Spinal cord (tissue), 10 donors: ENCODE measurements around the gene UBE4B. TPM values are rescaled to one million over a fixed set of nuclear protein-coding genes. Genes with fewer than 3 reads are reported as not detected.

ENCODE experiments used
- DNase-seq, 6 donors: peaks; one replicate each; pipeline versions ENCODE4 v3.0.0 to v3.0.0-alpha.2; 2013 to 2015; ENCODE audit warnings: low spot score in 6 of 6, low read depth in 4 of 6
- H3K27ac ChIP-seq: one replicate; pipeline ENCODE4 v1.5.1; 2013; ENCODE audit warnings: low read depth, low read length, control low read depth
- H3K27me3 ChIP-seq: one replicate; pipeline ENCODE4 v1.6.1; 2013; ENCODE audit warnings: low read length; ENCODE audit not compliant: control insufficient read depth, insufficient read depth
- H3K36me3 ChIP-seq: one replicate; pipeline ENCODE4 v1.6.1; 2013; ENCODE audit warnings: low read length; ENCODE audit not compliant: control insufficient read depth, insufficient read depth
- H3K4me1 ChIP-seq: one replicate; pipeline ENCODE4 v1.6.1; 2013; ENCODE audit warnings: low read length; ENCODE audit not compliant: control insufficient read depth, insufficient read depth
- H3K4me3 ChIP-seq: one replicate; pipeline ENCODE4 v1.5.1; 2013; ENCODE audit warnings: low read depth, low read length, control low read depth
- H3K9me3 ChIP-seq: one replicate; pipeline ENCODE4 v1.6.1; 2013; ENCODE audit warnings: low read length; ENCODE audit not compliant: control insufficient read depth, insufficient read depth
- WGBS: methylation state at CpG from one replicate; pipeline ENCODE4 v1.1.5; 2013; ENCODE audit warnings: missing lambda C conversion rate; ENCODE audit not compliant: insufficient coverage; 5-methylcytosine and 5-hydroxymethylcytosine counted together
- polyA plus RNA-seq, 2 donors: library from polyadenylated mRNA; unstranded; fragments of 120-200 nt; gene quantifications; one replicate each; pipeline ENCODE4 v1.2.1, GENCODE V29; 2013; ENCODE audit not compliant: insufficient read length in 2 of 2
- total RNA-seq, 2 donors: library from RNA; depleted of rRNA in 1 of 2; stranded (reverse); fragments of 120-200 nt in 1 of 2; fragments of >200 nt in 1 of 2; gene quantifications; one replicate each; pipeline versions ENCODE4 v1.2.3 to v1.2.4, GENCODE V29; 2013 to 2014
- donor health status: healthy.

Gene UBE4B
- total and polyA plus RNA-seq, 4 donors: 35.4 to 47.6 (median 39.3) TPM

DNA sequence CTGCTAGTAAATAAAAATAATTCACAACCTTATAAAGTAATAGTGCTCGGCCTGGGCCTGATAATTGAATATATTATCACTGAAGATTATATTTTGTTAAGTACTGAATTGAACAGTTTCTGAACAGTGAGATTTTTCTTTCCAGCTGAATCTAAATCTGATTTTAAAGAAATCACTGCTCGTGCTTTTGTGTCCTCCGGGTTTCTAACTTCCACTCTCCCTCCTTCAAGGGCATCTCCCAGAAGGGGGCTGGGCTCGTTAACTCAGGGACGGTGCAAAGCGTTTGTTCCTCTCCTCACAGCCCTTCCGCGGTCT, 176.8 kb downstream of the UBE4B start:
- Histone ChIP-seq H3K27ac (peak overlapping the region; percentile 100), H3K9me3 (no peaks in the 10 kb centered on the region), H3K4me3 (peak overlapping the region; percentile 97), H3K4me1 (peaks cover 14% of the 10 kb centered on the region), H3K36me3 (no peaks in the 10 kb centered on the region), H3K27me3 (no peaks in the 10 kb centered on the region)
- DNase-seq: peak in 1 of 6 donors; percentile 69
- WGBS: 0% methylated on average over 5 of the region's 8 CpGs

DNA sequence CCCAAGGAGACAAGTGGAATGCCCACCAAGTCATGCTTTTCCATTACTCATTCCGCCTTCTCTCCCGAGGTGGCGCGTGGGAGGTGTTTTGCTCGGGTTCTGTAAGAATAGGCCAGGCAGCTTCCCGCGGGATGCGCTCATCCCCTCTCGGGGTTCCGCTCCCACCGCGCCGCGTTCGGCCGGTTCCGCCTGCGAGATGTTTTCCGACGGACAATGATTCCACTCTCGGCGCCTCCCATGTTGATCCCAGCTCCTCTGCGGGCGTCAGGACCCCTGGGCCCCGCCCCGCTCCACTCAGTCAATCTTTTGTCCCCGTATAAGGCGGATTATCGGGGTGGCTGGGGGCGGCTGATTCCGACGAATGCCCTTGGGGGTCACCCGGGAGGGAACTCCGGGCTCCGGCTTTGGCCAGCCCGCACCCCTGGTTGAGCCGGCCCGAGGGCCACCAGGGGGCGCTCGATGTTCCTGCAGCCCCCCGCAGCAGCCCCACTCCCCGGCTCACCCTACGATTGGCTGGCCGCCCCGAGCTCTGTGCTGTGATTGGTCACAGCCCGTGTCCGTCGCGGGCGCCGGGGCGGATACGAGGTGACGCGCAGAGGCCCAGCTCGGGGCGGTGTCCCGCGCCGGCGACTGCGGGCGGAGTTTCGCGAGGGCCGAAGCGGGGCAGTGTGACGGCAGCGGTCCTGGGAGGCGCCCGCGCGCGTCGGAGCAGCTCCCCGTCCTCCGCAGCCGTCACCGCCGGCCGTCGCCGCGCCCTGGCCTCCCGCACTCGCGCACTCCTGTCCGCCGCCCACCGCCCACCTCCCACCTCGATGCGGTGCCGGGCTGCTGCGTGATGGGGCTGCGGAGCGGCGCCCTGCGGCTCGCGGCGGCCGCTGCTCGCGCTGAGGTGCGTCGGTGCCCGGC, 177.4 kb downstream of the UBE4B start, which contains the start of gene KIF1B:
KIF1B (plus strand) TSS at position 666 of the 906 bp plus-strand sequence. CDS start 21,759 bp downstream, outside the sequence.
- no peaks in the 10 kb centered on the region for H3K27me3 ChIP-seq
- DNase-seq: peak; percentile 94 to 100 (median 97)
- H3K27ac ChIP-seq: peak within 1 kb of the TSS; percentile 100
- no peaks in the 10 kb centered on the region for H3K36me3 ChIP-seq
- under 1% methylated on average over 104 of the region's 107 CpGs for WGBS
- peaks cover 14% of the 10 kb centered on the region for H3K4me1 ChIP-seq
- peak within 1 kb of the TSS; percentile 97 for H3K4me3 ChIP-seq
- H3K9me3 ChIP-seq: no peaks in the 10 kb centered on the region

DNA sequence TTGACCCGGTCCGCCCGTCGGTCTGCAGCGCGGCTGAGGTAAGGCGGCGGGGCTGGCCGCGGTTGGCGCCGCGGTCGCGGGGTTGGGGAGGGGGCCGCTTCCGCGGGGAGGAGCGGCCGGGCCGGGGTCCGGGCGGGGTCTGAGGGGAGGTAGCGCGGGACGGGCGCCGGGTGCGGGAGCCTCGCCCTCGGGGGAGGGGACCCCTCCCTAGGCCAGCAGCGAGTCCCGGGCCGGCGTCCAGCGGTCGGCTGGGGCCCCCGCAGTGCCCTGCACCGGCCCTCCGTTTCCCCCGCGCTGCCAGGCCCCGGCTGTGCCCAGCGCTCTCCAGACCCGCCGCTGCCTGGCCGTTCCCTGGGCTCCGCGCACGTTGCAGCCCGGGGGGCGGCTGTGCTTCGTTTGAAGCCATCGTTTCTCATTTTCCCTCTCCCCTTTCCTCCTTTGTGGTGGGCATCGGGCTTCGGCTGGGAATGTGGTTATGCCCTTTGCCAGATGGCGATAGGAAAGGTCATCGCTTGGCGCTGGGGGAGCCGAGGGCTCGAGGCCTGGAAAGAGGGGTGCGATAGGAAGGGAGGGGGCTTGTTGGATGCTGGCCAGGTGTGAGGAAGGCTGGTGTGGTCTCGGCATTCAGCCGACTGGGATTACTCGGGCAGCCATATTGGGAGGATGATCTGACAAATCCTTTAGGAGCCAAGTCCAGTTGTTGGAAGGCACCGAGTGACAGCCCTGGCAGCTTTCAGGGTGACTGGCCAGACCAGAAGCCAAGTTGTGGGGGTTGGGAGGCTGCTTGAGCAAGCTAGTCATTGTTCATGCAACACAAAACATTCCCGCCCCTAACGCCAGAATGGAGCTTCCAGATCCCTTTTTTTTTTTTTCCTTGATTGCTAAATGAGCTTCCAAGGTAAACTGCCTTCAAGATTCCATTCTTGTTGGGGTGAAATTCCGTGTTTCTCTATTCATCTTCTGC, 178.4 kb downstream of the UBE4B start:
- WGBS: under 1% methylated on average over 62 of the region's 69 CpGs
- Histone ChIP-seq H3K27ac (peak overlapping the region; percentile 99), H3K4me3 (peak overlapping the region; percentile 97), H3K27me3 (no peaks in the 10 kb centered on the region), H3K4me1 (peaks cover 19% of the 10 kb centered on the region), H3K9me3 (no peaks in the 10 kb centered on the region), H3K36me3 (no peaks in the 10 kb centered on the region)
- DNase-seq: peak; percentile 68 to 94 (median 83)

DNA sequence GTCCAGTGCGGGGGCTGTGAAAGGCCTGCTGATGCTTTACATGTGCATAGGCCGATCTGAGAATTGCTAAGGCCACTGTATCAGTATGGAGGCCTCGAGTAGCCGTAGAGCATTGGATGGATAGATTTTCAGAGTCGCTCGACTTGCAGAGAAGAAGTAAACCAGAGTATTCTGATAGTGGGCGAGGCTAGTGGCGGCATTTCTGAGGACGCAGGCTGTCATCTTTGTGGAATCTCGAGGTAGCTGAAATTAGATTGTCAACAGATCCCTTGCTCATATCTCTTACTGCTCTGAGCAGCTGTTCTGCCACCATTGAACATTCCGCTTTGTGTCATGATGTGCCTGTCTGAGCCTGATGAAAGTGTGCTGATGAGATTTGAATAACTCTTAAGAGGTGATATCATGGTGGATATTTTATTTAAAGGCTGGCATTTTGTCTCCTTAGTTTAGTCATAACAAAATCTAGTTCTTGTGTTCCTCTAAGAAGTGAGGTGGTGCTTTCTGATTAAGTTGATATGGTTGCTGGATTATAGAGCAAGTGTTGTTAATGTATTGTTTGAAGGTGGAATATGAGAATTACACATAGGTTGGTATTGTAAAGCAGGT, 179.2 kb downstream of the UBE4B start:
- WGBS: 2% methylated on average over 9 of the region's 11 CpGs
- peaks cover 19% of the 10 kb centered on the region for H3K4me1 ChIP-seq
- H3K4me3 ChIP-seq: peak overlapping the region; percentile 97
- no peaks in the 10 kb centered on the region for H3K36me3 ChIP-seq
- DNase-seq: no peak
- H3K9me3 ChIP-seq: no peaks in the 10 kb centered on the region
- H3K27ac ChIP-seq: peak overlapping the region; percentile 99
- H3K27me3 ChIP-seq: no peaks in the 10 kb centered on the region

DNA sequence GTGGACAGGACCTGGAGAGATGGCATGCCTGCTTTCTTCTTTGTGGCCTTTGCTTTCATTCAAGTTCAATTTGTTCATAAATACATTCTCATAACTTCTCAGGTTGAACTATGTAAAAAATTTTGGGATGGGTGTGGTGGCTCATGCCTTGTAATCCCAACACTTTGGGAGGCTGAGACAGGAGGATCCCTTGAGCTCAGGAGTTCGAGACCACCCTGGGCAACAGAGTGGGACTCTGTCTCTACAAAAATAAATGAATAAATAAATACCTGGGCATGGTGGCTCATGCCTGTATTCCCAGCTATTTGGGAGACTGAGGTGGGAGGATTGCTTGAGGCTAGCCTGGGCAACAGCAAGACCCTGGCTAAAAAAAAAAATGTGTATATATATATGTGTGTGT, 179.7 kb downstream of the UBE4B start:
- no peaks in the 10 kb centered on the region for H3K36me3 ChIP-seq
- no peaks in the 10 kb centered on the region for H3K27me3 ChIP-seq
- WGBS: no CpG with 5 or more reads among the region's 1 CpG
- peak overlapping the region; percentile 97 for H3K4me3 ChIP-seq
- no peak for DNase-seq
- no peaks in the 10 kb centered on the region for H3K9me3 ChIP-seq
- peaks cover 25% of the 10 kb centered on the region for H3K4me1 ChIP-seq
- H3K27ac ChIP-seq: peak overlapping the region; percentile 99

DNA sequence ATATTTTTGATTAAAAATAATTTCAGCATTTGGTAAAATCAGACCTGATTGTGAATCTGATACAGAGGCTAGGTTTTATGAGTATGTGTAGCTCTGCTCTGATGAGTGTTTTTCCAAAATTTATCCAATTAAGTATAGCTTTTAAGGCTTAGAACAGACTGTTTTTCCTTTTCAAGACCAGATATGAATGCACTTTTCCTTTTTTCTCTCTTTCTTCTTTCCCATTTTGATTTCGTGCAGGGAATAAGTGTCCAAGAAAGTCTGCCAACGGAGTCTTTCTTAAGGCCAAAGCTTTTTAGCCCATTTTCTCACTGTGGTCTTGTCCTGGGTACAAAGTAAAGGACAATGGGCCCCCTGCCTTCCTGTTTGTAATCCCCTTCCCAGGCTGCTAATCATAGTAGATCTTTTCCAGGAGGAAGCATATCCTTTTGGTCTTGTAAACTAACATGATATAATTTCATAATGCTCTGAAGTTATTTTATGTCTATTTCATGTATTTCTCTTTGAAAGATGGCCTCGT, 180.5 kb downstream of the UBE4B start:
- H3K4me1 ChIP-seq: peaks cover 30% of the 10 kb centered on the region
- H3K4me3 ChIP-seq: peak overlapping the region; percentile 16

GRCh38 chr1:10216090-10216749, 183.5 kb downstream of the UBE4B start:
- Histone ChIP-seq H3K36me3 (peaks cover 2% of the 10 kb centered on the region), H3K27ac (no peak overlapping the region), H3K9me3 (no peaks in the 10 kb centered on the region), H3K4me3 (no peak overlapping the region), H3K27me3 (no peaks in the 10 kb centered on the region), H3K4me1 (peaks cover 33% of the 10 kb centered on the region)
- no peak for DNase-seq
- 43% methylated on average over 3 of the region's 7 CpGs for WGBS

More for the DNA sequence above, 180.5 kb downstream of the UBE4B start:
- DNase-seq: peak in 2 of 6 donors; percentile 32 to 51
- H3K27me3 ChIP-seq: no peaks in the 10 kb centered on the region
- peak overlapping the region; percentile 52 for H3K27ac ChIP-seq
- 12% methylated on average over 3 of the region's 3 CpGs for WGBS
- H3K36me3 ChIP-seq: no peaks in the 10 kb centered on the region
- no peaks in the 10 kb centered on the region for H3K9me3 ChIP-seq

- no peaks in the 10 kb centered on the region for H3K27me3 ChIP-seq
- DNase-seq: no peak
- peak overlapping the region; percentile 33 for H3K27ac ChIP-seq
- peaks cover 26% of the 10 kb centered on the region for H3K4me1 ChIP-seq
- peaks cover 2% of the 10 kb centered on the region for H3K36me3 ChIP-seq
- H3K4me3 ChIP-seq: no peak overlapping the region
- WGBS: 30% methylated on average over 2 of the region's 5 CpGs
- no peaks in the 10 kb centered on the region for H3K9me3 ChIP-seq
These were observed 185.1 kb downstream of the UBE4B start for GRCh38 chr1:10217748-10218441.
